Body of pancreas (tissue), 4 donors: ENCODE measurements around the gene TEX264. TPM values are rescaled to one million over a fixed set of nuclear protein-coding genes. Genes with fewer than 3 reads are reported as not detected.

Experiments
- ATAC-seq: fragments of 150-250 bp; one replicate; pipeline ENCODE4 v1.9.1; 2016
- DNase-seq, 4 donors: peaks; one replicate each; pipeline ENCODE4 v3.0.0-alpha.2; 2019
- H3K27ac ChIP-seq, 4 donors: fragments of 200-600 bp; sonication (generic); 1 replicate in 3 of 4; 2 replicates in 1 of 4; pipeline versions ENCODE4 v1.5.1 to v1.6.1; 2016 to 2019; ENCODE audit warnings: mild to moderate bottlenecking in 1 of 4, mixed read lengths in 1 of 4, moderate library complexity in 1 of 4
- H3K27me3 ChIP-seq, 2 donors: fragments of 200-600 bp; sonication (generic); one replicate each; pipeline ENCODE4 v1.6.0; 2016; ENCODE audit warnings: mild to moderate bottlenecking in 1 of 2
- H3K36me3 ChIP-seq, 2 donors: fragments of 200-600 bp; sonication (generic); replicated peaks in 1 of 2; 2 replicates each; pipeline ENCODE4 v1.5.1; 2016; ENCODE audit warnings: low read depth in 2 of 2; ENCODE audit not compliant: insufficient read depth in 1 of 2
- H3K4me1 ChIP-seq: fragments of 200-600 bp; sonication (generic); one replicate; pipeline ENCODE4 v1.6.0; 2016
- H3K4me3 ChIP-seq, 2 donors: fragments of 200-600 bp; sonication (generic); 1 replicate in 1 of 2; 2 replicates in 1 of 2; pipeline ENCODE4 v1.5.1; 2016 to 2019
- H3K9me3 ChIP-seq, 3 donors: fragments of 200-600 bp; sonication (generic); 1 replicate in 2 of 3; 2 replicates in 1 of 3; pipeline ENCODE4 v1.5.1; 2016
- CTCF ChIP-seq, 7 experiments: fragments of 450-650 bp in 4 of 7; fragments of 200-600 bp in 3 of 7; sonication (generic) in 3 of 7; IDR thresholded peaks; one replicate each; pipeline ENCODE4 v1.5.1; 2016 to 2019; ENCODE audit warnings: antibody characterized with exemption in 7 of 7
- POLR2A ChIP-seq, 3 donors: fragments of 450-650 bp; IDR thresholded peaks; one replicate each; pipeline ENCODE4 v1.6.1; 2016; ENCODE audit warnings: antibody characterized with exemption in 3 of 3, mild to moderate bottlenecking in 2 of 3
- WGBS, 2 donors: methylation state at CpG; one replicate each; pipeline ENCODE4 v1.1.5; 2017; 5-methylcytosine and 5-hydroxymethylcytosine counted together
- intact Hi-C: fragments of 100-400 bp; cut with DNase I; formaldehyde crosslinking; loops from one replicate; pipeline ENCODE4 v1.15.1; 2023
- total RNA-seq, 2 donors: library from RNA; depleted of rRNA; stranded (reverse); fragments of >200 nt; gene quantifications; one replicate each; pipeline ENCODE4 v1.1.0, GENCODE V29; 2016

Gene TEX264
- total RNA-seq, 2 donors from 2014 or later: 41.2 to 44.1 TPM

GRCh38 chr3:51712038-51712420, 41.0 kb downstream of the TEX264 start:
- no peaks in the 10 kb centered on the region for H3K27me3 ChIP-seq
- peaks cover 4% of the 10 kb centered on the region for H3K4me1 ChIP-seq
- H3K4me3 ChIP-seq: no peak overlapping the region
- no peak for ATAC-seq
- no peaks in the 10 kb centered on the region for H3K36me3 ChIP-seq
- intact Hi-C loops: no loop called here
- no peak overlapping the region for H3K27ac ChIP-seq
- no peak for DNase-seq
- H3K9me3 ChIP-seq: no peaks in the 10 kb centered on the region
- 71 to 100% methylated on average over 1 of the region's 1 CpG for WGBS, 2 donors
- TF ChIP-seq CTCF (IDR thresholded peaks at IDR 0.05): no peak
- no peak for TF ChIP-seq POLR2A (IDR thresholded peaks at IDR 0.05)

DNA sequence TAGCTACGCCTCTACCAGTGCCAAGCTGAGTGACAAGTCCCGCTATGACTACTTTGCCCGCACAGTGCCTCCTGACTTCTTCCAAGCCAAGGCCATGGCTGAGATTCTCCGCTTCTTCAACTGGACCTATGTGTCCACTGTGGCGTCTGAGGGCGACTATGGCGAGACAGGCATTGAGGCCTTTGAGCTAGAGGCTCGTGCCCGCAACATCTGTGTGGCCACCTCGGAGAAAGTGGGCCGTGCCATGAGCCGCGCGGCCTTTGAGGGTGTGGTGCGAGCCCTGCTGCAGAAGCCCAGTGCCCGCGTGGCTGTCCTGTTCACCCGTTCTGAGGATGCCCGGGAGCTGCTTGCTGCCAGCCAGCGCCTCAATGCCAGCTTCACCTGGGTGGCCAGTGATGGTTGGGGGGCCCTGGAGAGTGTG, 41.5 kb downstream of the TEX264 start:
- WGBS, 2 donors: 91 to 94% methylated on average over 11 to 19 of the region's 20 CpGs
- Histone ChIP-seq H3K4me3 (no peak overlapping the region), H3K27ac (no peak overlapping the region), H3K9me3 (no peaks in the 10 kb centered on the region), H3K36me3 (no peaks in the 10 kb centered on the region), H3K27me3 (no peaks in the 10 kb centered on the region), H3K4me1 (no peaks in the 10 kb centered on the region)
- intact Hi-C loops: no loop called here
- TF ChIP-seq POLR2A (IDR thresholded peaks at IDR 0.05) (no peak), CTCF (IDR thresholded peaks at IDR 0.05) (no peak)
- DNase-seq (no peak), ATAC-seq (no peak)

DNA sequence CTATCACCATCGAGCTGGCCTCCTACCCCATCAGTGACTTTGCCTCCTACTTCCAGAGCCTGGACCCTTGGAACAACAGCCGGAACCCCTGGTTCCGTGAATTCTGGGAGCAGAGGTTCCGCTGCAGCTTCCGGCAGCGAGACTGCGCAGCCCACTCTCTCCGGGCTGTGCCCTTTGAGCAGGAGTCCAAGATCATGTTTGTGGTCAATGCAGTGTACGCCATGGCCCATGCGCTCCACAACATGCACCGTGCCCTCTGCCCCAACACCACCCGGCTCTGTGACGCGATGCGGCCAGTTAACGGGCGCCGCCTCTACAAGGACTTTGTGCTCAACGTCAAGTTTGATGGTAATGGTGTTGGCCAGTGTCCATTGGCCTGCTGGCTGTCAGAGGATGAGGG, 41.9 kb downstream of the TEX264 start:
- ATAC-seq (no peak), DNase-seq (no peak)
- Histone ChIP-seq H3K36me3 (no peaks in the 10 kb centered on the region), H3K4me1 (no peaks in the 10 kb centered on the region), H3K27ac (no peak overlapping the region), H3K27me3 (no peaks in the 10 kb centered on the region), H3K4me3 (no peak overlapping the region), H3K9me3 (no peaks in the 10 kb centered on the region)
- 89 to 92% methylated on average over 18 to 19 of the region's 19 CpGs for WGBS, 2 donors
- intact Hi-C loops: no loop called here
- TF ChIP-seq POLR2A (IDR thresholded peaks at IDR 0.05) (no peak), CTCF (IDR thresholded peaks at IDR 0.05) (no peak)

- DNase-seq (no peak), ATAC-seq (no peak)
- Histone ChIP-seq H3K4me3 (no peak overlapping the region), H3K27me3 (no peaks in the 10 kb centered on the region), H3K4me1 (no peaks in the 10 kb centered on the region), H3K27ac (no peak overlapping the region), H3K36me3 (no peaks in the 10 kb centered on the region), H3K9me3 (no peaks in the 10 kb centered on the region)
- TF ChIP-seq CTCF (IDR thresholded peaks at IDR 0.05) (no peak), POLR2A (IDR thresholded peaks at IDR 0.05) (no peak)
- WGBS, 2 donors: 88 to 91% methylated on average over 16 to 36 of the region's 36 CpGs
- intact Hi-C loops: no loop called here
Observed at GRCh38 chr3:51715231-51715976, 44.4 kb downstream of the TEX264 start.

DNA sequence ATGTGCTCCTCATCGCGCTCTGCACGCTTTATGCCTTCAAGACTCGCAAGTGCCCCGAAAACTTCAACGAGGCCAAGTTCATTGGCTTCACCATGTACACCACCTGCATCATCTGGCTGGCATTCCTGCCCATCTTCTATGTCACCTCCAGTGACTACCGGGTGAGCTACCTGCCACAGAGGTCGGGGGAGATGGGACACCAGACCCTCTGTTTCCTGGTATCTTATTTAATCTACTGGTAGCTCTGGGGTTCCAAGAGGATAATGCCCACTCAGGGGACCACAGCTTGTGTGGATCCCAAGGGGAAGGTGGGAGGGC, 44.9 kb downstream of the TEX264 start:
- no peak for TF ChIP-seq CTCF (IDR thresholded peaks at IDR 0.05)
- no peak for TF ChIP-seq POLR2A (IDR thresholded peaks at IDR 0.05)
- intact Hi-C loops: no loop called here
- no peaks in the 10 kb centered on the region for H3K36me3 ChIP-seq
- ATAC-seq (no peak), DNase-seq (no peak)
- H3K9me3 ChIP-seq: no peaks in the 10 kb centered on the region
- no peaks in the 10 kb centered on the region for H3K27me3 ChIP-seq
- 90 to 93% methylated on average over 2 to 8 of the region's 8 CpGs for WGBS, 2 donors
- no peak overlapping the region for H3K4me3 ChIP-seq
- H3K27ac ChIP-seq: no peak overlapping the region
- no peaks in the 10 kb centered on the region for H3K4me1 ChIP-seq
